ENCODE data around the gene FAHD1.
"Not testable (repeated sequence)": the region's sequence is repeated elsewhere in the genome, so short reads cannot be mapped to it uniquely, and the experiment has no call there.

FAHD1 gene

GRCh38 chr16:1789643-1790045, 37.4 kb upstream of the FAHD1 start:
- DNase-seq (ENCODE audit: low read depth) = no peak

- no peak for DNase-seq (ENCODE audit: low read depth)
Observed at GRCh38 chr16:1790261-1790610, 36.8 kb upstream of the FAHD1 start.

- no peak for DNase-seq (ENCODE audit: low read depth)
Observed at GRCh38 chr16:1790611-1791255, 36.3 kb upstream of the FAHD1 start.

GRCh38 chr16:1791256-1791942, 35.6 kb upstream of the FAHD1 start:
- no peak for DNase-seq (ENCODE audit: low read depth)

GRCh38 chr16:1791943-1792812, 34.8 kb upstream of the FAHD1 start:
- no peak for DNase-seq (ENCODE audit: low read depth)

- no peak for DNase-seq (ENCODE audit: low read depth)
Observed at GRCh38 chr16:1792836-1793577, 34.0 kb upstream of the FAHD1 start.

- no peak for DNase-seq (ENCODE audit: low read depth)
Observed at GRCh38 chr16:1793578-1794220, 33.3 kb upstream of the FAHD1 start, which contains the start of gene IGFALS. IGFALS (minus strand) TSS chr16:1793705; CDS start chr16:1793652, 53 bp downstream.

- DNase-seq (ENCODE audit: low read depth) = no peak
Observed at GRCh38 chr16:1794221-1794871, 32.7 kb upstream of the FAHD1 start.

- no peak for DNase-seq (ENCODE audit: low read depth)
Observed at GRCh38 chr16:1794908-1795666, 31.9 kb upstream of the FAHD1 start.

GRCh38 chr16:1799263-1799662, 27.7 kb upstream of the FAHD1 start:
- DNase-seq (ENCODE audit: low read depth) = not testable (repeated sequence)

- DNase-seq (ENCODE audit: low read depth) = no peak
Observed at GRCh38 chr16:1800701-1801100, 26.3 kb upstream of the FAHD1 start.

- DNase-seq (ENCODE audit: low read depth) = no peak
Observed at GRCh38 chr16:1807626-1808025, 19.4 kb upstream of the FAHD1 start.

- no peak for DNase-seq (ENCODE audit: low read depth)
Observed at GRCh38 chr16:1808691-1809090, 18.3 kb upstream of the FAHD1 start.

GRCh38 chr16:1809281-1809801, 17.7 kb upstream of the FAHD1 start:
- DNase-seq (ENCODE audit: low read depth) = no peak

GRCh38 chr16:1810106-1810505, 16.9 kb upstream of the FAHD1 start:
- DNase-seq (ENCODE audit: low read depth) = no peak

GRCh38 chr16:1810536-1810935, 16.5 kb upstream of the FAHD1 start:
- no peak for DNase-seq (ENCODE audit: low read depth)

GRCh38 chr16:1812732-1813163, 14.3 kb upstream of the FAHD1 start:
- peak; percentile 28 for DNase-seq (ENCODE audit: low read depth)

- DNase-seq (ENCODE audit: low read depth) = no peak
Observed at GRCh38 chr16:1815461-1815860, 11.5 kb upstream of the FAHD1 start.

- DNase-seq (ENCODE audit: low read depth) = no peak
Observed at GRCh38 chr16:1816396-1817275, 10.4 kb upstream of the FAHD1 start.
